RWPE2 (cell line): ENCODE data around the gene PGAP2.
A peak's percentile ranks its signal among the peaks of the same experiment; 100 is the strongest.
"Not testable (repeated sequence)": the region's sequence is repeated elsewhere in the genome, so short reads cannot be mapped to it uniquely, and the experiment has no call there.

Experiments used
- ATAC-seq: fragments of 200-7000 bp; cut with Tn5 transposase; 3 replicates; pipeline ENCODE4 v1.9.1; 2021; ENCODE audit warnings: low read depth
- DNase-seq: peaks from one replicate; pipeline ENCODE4 v3.0.0-alpha.2; 2020; ENCODE audit warnings: low spot score
- H3K27ac ChIP-seq: fragments of 450-650 bp; 2 replicates; pipeline ENCODE4 v1.5.1; 2017; ENCODE audit warnings: mild to moderate bottlenecking; ENCODE audit not compliant: poor library complexity, severe bottlenecking
- H3K27me3 ChIP-seq: fragments of 250-450 bp; sonication (Bioruptor Pico); 2 replicates; pipeline ENCODE4 v1.5.1; 2021; ENCODE audit warnings: mild to moderate bottlenecking, moderate library complexity; ENCODE audit not compliant: insufficient read depth, poor library complexity, severe bottlenecking
- H3K36me3 ChIP-seq: fragments of 250-450 bp; sonication (Bioruptor Pico); 2 replicates; pipeline ENCODE4 v1.5.1; 2020; ENCODE audit warnings: low read depth, mild to moderate bottlenecking, moderate library complexity
- H3K4me1 ChIP-seq: fragments of 250-450 bp; sonication (Bioruptor Pico); 2 replicates; pipeline ENCODE4 v1.5.1; 2021; ENCODE audit warnings: mild to moderate bottlenecking, moderate library complexity; ENCODE audit not compliant: insufficient read depth, poor library complexity, severe bottlenecking
- H3K4me3 ChIP-seq: fragments of 250-450 bp; sonication (Bioruptor Pico); 2 replicates; pipeline ENCODE4 v1.5.1; 2021; ENCODE audit warnings: mild to moderate bottlenecking, moderate library complexity; ENCODE audit not compliant: severe bottlenecking
- H3K9me3 ChIP-seq: fragments of 250-450 bp; sonication (Bioruptor Pico); 2 replicates; pipeline ENCODE4 v1.5.1; 2021; ENCODE audit warnings: mild to moderate bottlenecking, moderate library complexity; ENCODE audit not compliant: severe bottlenecking
- TF ChIP-seq, protein P1 (sequence below): fragments of 450-650 bp; IDR thresholded peaks from one replicate; pipeline ENCODE4 v1.5.1; 2017; ENCODE audit warnings: mild to moderate bottlenecking, moderate library complexity; ENCODE audit not compliant: poor library complexity, severe bottlenecking

Gene PGAP2

DNA sequence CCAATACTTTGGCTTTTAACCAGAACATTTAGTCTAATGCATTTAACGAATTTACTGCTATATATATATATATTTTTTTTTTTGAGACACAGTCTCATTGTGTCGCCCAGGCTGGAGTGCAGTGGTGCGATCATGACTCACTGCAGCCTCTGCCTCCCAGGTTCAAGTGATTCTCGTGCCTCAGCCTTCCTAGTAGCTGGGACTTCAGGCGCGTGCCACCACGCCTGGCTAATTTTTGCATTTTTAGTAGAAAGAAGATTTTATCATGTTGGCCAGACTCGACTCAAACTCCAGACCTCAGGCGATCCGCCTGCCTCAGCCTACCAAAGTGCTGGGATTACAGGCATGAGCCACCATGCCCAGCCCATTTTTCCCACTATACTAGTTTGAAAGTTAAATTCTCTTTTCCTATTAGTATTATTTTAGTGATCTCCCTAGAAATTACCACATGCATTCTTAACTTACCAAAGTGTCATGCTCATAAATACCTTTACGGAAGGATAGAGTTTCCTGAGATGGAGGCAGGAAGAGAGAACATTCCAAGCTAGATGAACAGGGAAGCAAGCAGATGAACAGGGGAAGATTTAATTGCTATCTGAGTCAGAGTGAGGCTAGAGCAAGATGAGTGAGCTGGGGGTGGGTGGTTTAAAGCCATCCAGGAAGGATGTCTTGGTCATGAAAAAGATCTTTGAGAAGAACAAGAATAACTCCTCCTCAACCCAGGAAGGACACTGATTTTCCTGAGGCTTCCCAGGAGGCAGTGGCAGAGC lies 4.4 kb upstream of the PGAP2 start:
- TF ChIP-seq, protein P1, sequence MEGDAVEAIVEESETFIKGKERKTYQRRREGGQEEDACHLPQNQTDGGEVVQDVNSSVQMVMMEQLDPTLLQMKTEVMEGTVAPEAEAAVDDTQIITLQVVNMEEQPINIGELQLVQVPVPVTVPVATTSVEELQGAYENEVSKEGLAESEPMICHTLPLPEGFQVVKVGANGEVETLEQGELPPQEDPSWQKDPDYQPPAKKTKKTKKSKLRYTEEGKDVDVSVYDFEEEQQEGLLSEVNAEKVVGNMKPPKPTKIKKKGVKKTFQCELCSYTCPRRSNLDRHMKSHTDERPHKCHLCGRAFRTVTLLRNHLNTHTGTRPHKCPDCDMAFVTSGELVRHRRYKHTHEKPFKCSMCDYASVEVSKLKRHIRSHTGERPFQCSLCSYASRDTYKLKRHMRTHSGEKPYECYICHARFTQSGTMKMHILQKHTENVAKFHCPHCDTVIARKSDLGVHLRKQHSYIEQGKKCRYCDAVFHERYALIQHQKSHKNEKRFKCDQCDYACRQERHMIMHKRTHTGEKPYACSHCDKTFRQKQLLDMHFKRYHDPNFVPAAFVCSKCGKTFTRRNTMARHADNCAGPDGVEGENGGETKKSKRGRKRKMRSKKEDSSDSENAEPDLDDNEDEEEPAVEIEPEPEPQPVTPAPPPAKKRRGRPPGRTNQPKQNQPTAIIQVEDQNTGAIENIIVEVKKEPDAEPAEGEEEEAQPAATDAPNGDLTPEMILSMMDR = no peak
- DNase-seq = no peak
- Histone ChIP-seq H3K27me3 (no peaks in the 10 kb centered on the region), H3K9me3 (no peaks in the 10 kb centered on the region), H3K4me3 (no peak overlapping the region), H3K27ac (peak overlapping the region; percentile 54), H3K36me3 (no peaks in the 10 kb centered on the region), H3K4me1 (peaks cover 11% of the 10 kb centered on the region)
- peak; percentile 75 for ATAC-seq

- Histone ChIP-seq H3K4me1 (peaks cover 7% of the 10 kb centered on the region), H3K4me3 (peak overlapping the region; percentile 64), H3K27me3 (no peaks in the 10 kb centered on the region), H3K9me3 (no peaks in the 10 kb centered on the region), H3K27ac (peak overlapping the region; percentile 28), H3K36me3 (no peaks in the 10 kb centered on the region)
- DNase-seq = no peak
- TF ChIP-seq, protein P1 = peak; percentile 76
- peak; percentile 80 for ATAC-seq
Observed at GRCh38 chr11:3808861-3809623, 682 bp downstream of the PGAP2 start.

- ATAC-seq (no peak), DNase-seq (no peak)
- H3K36me3 ChIP-seq = no peaks in the 10 kb centered on the region
- TF ChIP-seq, protein P1 = no peak
- no peak overlapping the region for H3K4me3 ChIP-seq
- H3K27ac ChIP-seq = no peak overlapping the region
- H3K9me3 ChIP-seq = no peaks in the 10 kb centered on the region
- H3K27me3 ChIP-seq = no peaks in the 10 kb centered on the region
- peaks cover 2% of the 10 kb centered on the region for H3K4me1 ChIP-seq
Observed at GRCh38 chr11:3809624-3809928, 1.2 kb downstream of the PGAP2 start.

DNA sequence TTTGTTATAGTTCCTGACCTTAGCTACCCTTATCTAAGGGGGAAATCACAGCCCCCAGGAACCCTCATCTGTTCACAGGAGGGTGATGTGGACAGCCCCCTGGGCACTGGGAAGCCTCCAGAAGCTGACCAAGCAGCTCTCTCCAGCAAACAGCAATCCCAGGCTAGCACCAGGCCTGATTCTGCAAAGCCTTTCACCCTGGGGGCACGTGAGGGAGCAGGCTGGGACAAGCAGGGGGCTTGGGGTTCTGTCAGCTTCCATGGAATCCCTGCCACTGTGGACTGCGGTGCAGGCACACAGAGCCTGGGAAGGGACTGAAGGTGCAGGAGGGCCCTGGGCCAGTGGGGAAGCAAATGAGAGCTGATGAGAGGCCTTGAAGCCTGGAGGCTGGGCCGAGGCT lies 2.1 kb downstream of the PGAP2 start:
- no peaks in the 10 kb centered on the region for H3K9me3 ChIP-seq
- TF ChIP-seq, protein P1 = no peak

GRCh38 chr11:3810951-3811350 lies 2.6 kb downstream of the PGAP2 start:
- no peak for DNase-seq
- no peak for ATAC-seq
- H3K27me3 ChIP-seq = no peaks in the 10 kb centered on the region

More for the DNA sequence above, 2.1 kb downstream of the PGAP2 start:
- no peak overlapping the region for H3K4me3 ChIP-seq
- H3K27ac ChIP-seq = no peak overlapping the region
- no peaks in the 10 kb centered on the region for H3K36me3 ChIP-seq
- H3K27me3 ChIP-seq = no peaks in the 10 kb centered on the region
- DNase-seq (no peak), ATAC-seq (no peak)
- H3K4me1 ChIP-seq = peaks cover 2% of the 10 kb centered on the region

GRCh38 chr11:3814832-3815231 lies 6.5 kb downstream of the PGAP2 start:
- not testable (repeated sequence) for H3K27ac ChIP-seq, H3K27me3 ChIP-seq, DNase-seq, H3K4me1 ChIP-seq, H3K4me3 ChIP-seq, ATAC-seq, H3K36me3 ChIP-seq, H3K9me3 ChIP-seq

More at GRCh38 chr11:3810951-3811350, 2.6 kb downstream of the PGAP2 start:
- TF ChIP-seq, protein P1 = no peak
- Histone ChIP-seq H3K4me1 (peaks cover 2% of the 10 kb centered on the region), H3K27ac (no peak overlapping the region), H3K9me3 (no peaks in the 10 kb centered on the region), H3K36me3 (no peaks in the 10 kb centered on the region), H3K4me3 (no peak overlapping the region)
